Caki2 (cell line): ENCODE data around the gene RPIA. TPM values are rescaled to one million over a fixed set of nuclear protein-coding genes. Genes with fewer than 3 reads are reported as not detected.
"Not testable (repeated sequence)": the region's sequence is repeated elsewhere in the genome, so short reads cannot be mapped to it uniquely, and the experiment has no call there.

Experiments
- DNase-seq: peaks from one replicate; pipeline ENCODE4 v3.0.0-alpha.2; 2015; ENCODE audit warnings: low read depth
- in situ Hi-C: cut with HindIII; loops from 2 replicates; pipeline ENCODE4 v1.10.0; 2016; ENCODE audit warnings: low sequenced_read_pairs, low pct_unique_long_range_greater_than_20kb, mixed read lengths
- total RNA-seq: library from RNA; depleted of rRNA; stranded (reverse); fragments of >200 nt; shearing (Covaris generic); gene quantifications from 2 replicates; pipeline ENCODE4 v1.2.3, GENCODE V29; 2014; ENCODE audit warnings: low replicate concordance; rRNA removed

Gene RPIA
- 8.1 and 13.7 TPM in 2 replicates for total RNA-seq

- peak; percentile 97 for DNase-seq
- in situ Hi-C loops: no loop called here
Measured at GRCh38 chr2:88691339-88692183, at the start of gene RPIA. Gene RPIA (plus strand): TSS chr2:88691673. CDS start chr2:88691699, 26 bp downstream.

DNA sequence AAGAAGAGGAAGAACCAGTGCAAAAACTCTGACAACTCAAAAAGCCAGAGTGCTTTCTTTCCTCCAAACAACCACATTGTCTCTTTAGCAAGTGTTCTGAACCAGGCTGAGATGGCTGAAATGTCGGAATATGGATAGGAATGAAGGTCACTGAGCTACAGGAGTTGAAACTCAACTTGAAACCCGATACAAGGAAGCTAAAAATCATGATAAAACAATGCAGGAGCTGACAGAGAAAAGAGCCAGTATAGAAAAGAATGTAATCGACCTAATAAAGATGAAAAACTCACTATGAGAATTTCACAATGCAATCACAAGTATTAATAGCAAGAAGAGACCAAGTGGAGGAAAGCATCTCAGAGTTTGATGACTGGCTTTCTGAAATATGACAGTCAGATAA, 49.2 kb upstream of the RPIA start:
- DNase-seq: no peak
- in situ Hi-C loops: no loop called here

DNA sequence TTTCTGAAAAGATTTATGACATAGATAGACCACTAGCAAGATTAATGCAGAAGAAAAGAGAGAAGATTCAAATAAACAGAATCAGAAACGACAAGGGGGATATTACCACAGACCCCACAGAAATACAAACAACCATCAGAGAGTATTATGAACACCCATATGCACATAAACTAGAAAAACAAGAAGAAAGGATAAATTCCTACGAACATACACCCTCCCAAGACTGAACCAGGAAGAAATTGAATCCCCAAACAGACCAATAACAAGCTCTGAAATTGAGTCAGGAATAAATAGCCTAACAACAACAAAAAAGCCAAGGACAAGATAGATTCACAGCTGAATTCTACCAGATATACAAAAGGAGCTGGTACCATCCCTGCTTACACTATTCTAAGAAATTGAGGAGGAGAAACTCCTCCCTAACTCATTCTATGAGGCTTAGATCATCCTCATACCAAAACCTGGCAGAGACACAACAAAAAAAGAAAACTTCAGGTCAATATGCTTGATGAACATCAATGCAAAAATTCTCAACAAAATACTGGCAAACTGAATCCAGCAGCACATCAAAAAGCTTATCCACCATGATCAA, 46.1 kb upstream of the RPIA start:
- DNase-seq, in situ Hi-C loops: not testable (repeated sequence)

GRCh38 chr2:88651646-88652045, 39.8 kb upstream of the RPIA start:
- in situ Hi-C loops: loop anchor here (25.0 kb wide), 1 partner anchor 89 kb away; no protein-coding TSS in a partner anchor

GRCh38 chr2:88654714-88655113, 36.8 kb upstream of the RPIA start:
- DNase-seq: no peak
- in situ Hi-C loops: loop anchor here (25.0 kb wide), 1 partner anchor 92 kb away; no protein-coding TSS in a partner anchor

More at GRCh38 chr2:88651646-88652045, 39.8 kb upstream of the RPIA start:
- DNase-seq: no peak

DNA sequence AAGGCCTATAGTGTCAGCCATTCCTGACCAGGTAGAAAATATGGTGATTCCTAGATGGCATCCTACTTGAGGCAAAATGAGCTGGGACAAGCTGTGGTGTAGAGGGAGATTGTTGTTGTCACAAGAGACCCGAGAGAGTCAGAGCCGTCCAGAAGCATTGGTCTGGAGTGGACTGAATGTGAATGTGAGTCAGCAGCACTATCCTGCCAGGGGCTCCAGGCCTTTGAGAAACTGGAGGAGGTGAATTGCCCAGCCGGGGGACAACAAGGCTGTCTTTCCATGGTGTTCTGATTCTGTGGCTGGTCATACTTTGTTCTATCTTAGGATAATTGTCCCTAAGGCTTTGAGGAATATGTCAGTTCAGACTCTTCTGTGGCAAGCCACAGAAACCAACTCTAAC, 34.8 kb upstream of the RPIA start:
- in situ Hi-C loops: loop anchor here (25.0 kb wide), 1 partner anchor 94 kb away; no protein-coding TSS in a partner anchor
- no peak for DNase-seq

GRCh38 chr2:88657131-88657530, 34.3 kb upstream of the RPIA start:
- in situ Hi-C loops: loop anchor here (25.0 kb wide), 1 partner anchor 95 kb away; no protein-coding TSS in a partner anchor
- no peak for DNase-seq

GRCh38 chr2:88658326-88658725, 33.1 kb upstream of the RPIA start:
- no peak for DNase-seq
- in situ Hi-C loops: loop anchor here (25.0 kb wide), 1 partner anchor 96 kb away; no protein-coding TSS in a partner anchor

DNA sequence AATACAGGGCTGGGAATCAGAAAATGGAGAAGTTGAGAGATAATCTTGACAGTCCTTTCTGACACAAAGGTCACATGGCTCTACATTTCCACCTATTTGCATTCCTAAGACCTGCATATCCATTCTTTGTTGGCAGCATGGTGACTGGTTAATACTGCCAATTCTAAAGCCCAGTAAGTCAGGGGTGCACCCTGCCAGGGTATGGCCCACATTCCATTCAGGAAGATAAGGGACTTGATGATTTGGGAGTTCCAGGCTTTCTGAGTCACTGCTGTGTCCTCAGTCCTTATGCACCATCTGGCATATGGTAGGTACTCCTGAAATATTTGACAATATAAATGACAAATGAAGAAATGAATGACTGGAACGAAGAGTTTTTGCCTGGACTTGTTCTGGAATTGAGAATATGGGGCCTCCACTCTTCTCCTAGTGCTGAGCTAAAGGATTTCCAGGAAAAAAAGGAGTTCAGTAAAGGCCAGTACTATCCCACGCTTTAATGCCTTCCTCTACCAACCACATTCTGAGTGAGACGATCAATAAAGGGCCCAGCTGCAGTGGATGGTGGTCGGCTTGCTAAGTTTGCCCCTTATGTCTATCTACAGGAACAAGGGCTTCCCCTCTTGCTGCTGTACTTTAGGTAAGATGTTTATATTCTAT, 32.5 kb upstream of the RPIA start:
- no peak for DNase-seq
- in situ Hi-C loops: loop anchor here (25.0 kb wide), 1 partner anchor 97 kb away; no protein-coding TSS in a partner anchor

DNA sequence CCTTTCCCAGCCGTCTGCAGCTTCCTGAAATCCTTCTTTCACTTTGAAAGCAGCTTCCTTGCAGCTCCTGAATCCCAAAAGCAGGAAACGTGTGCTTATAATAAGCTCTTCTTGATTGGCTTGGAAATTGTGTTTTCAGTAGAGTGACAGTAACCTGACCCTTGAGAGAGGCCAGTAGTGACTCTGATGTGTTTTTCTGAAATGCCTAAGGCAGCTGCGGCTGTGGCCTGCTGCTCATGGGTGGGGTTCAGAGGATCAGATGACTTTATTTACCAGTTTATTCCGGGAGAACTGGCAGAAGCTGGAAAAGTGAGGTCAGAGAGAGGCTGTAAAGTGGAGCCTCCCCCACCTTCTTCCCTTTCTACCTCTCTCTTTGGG, 31.9 kb upstream of the RPIA start:
- in situ Hi-C loops: loop anchor here (25.0 kb wide), 1 partner anchor 97 kb away; no protein-coding TSS in a partner anchor

GRCh38 chr2:88660622-88661021, 30.9 kb upstream of the RPIA start:
- in situ Hi-C loops: loop anchor here (25.0 kb wide), 1 partner anchor 98 kb away; no protein-coding TSS in a partner anchor

More for the DNA sequence above, 31.9 kb upstream of the RPIA start:
- peak; percentile 41 for DNase-seq

DNA sequence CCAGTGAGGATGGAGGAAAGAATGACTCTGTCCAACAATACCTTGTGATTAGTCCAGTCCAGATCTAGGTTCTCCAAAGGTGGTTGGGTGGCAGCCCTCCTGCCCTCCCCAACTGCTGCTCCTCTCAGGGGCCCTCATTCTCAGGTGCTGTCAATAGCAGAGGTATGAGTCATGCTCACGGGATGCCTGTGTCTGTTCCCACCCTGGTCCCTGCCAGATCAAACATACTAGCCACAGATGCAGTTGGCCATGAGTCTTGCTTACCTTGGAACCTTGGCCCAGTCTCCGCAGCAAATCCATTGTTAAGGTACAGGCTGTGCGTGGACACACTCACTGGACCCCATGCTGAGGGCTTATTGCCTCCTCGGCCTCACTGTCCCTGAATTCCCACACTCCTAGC, 24.9 kb upstream of the RPIA start:
- in situ Hi-C loops: loop anchor here (25.0 kb wide), 1 partner anchor 104 kb away; no protein-coding TSS in a partner anchor
- no peak for DNase-seq

More at GRCh38 chr2:88660622-88661021, 30.9 kb upstream of the RPIA start:
- no peak for DNase-seq

DNA sequence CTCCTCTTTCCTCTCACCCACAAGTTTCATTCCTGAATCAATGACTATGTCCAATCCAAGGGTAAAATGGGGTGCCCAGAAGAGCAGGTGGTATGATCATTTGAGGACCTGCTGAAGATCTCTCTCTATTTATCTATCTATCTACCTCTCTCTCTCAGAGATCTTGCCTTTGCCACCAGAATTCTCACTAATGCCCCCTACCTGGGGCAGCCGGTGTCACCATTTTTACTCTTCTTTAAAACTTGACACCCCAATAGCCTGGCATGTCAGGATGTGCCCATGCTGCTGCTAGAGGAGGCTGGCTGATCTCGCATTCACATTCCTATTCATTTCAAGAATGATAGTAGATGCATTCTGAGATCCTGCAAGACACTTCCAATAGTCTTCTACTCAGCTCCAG, 24.3 kb upstream of the RPIA start:
- in situ Hi-C loops: loop anchor here (25.0 kb wide), 1 partner anchor 105 kb away; no protein-coding TSS in a partner anchor
- DNase-seq: no peak

- in situ Hi-C loops: loop anchor here (25.0 kb wide), 1 partner anchor 107 kb away; no protein-coding TSS in a partner anchor
- DNase-seq: no peak
Measured at GRCh38 chr2:88668862-88669261, 22.6 kb upstream of the RPIA start.

DNA sequence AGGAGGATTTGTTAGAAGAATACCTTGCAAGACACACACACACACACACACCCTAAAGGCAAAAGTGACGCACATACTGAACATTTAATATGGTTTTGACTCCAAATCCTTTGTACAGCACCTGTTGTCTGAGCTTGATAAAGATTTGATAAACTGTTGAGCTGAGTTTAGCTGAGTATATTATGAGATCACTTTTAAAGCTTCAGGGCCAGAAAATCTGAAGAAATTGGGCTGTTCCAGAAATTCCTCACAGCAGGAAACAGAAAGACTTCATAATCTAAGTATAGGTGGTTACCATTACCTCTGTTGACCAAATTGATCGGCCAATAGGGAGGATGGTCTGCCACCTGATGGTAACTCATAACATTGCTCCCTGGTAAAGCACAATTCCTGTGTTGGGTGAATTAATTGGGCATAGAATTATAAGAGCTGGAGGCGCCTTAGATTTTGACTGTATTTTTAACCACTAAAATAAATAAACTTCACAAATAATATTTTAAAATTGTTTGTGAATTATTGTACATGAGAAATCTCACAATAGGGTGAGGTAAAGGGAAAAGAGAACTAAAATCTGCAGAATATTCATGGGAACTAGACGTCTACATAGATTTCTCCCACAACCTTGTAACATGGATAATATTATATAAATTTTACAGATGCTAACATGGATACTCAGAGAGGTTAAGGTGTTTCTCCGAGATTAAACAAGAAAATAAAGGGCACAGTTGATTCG, 21.8 kb upstream of the RPIA start:
- in situ Hi-C loops: loop anchor here (25.0 kb wide), 1 partner anchor 107 kb away; no protein-coding TSS in a partner anchor
- DNase-seq: peak; percentile 3

DNA sequence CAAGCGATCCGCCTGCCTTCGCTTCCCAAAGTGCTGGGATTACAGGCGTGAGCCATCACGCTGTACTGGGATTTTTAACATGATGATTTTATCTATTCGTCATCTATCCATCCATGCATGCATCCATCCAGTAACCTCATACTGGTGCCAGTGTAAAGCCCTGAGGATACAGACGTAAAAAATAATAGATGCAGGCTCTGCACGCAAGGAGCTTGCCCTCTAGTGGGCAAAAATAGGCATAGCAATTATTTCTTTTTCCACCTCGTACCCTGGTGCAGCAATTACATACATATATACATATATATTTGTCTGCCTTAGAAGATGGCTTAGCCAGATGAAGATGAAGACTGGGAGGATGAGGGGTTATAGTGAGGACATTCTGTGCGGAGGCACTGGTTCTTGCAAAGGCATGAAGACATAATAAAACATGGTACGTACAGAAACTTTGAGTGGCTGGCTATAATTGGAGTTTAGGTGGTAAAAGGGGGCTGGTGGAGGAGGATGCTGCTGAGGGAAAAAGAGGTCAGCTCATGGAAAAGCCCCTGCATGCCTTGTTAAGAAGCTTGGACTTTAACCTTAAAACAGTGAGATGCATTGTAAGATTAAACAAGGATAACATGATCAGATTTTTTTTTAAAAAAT, 19.6 kb upstream of the RPIA start:
- DNase-seq: peak; percentile 61
- in situ Hi-C loops: loop anchor here (25.0 kb wide), 1 partner anchor 110 kb away; no protein-coding TSS in a partner anchor

GRCh38 chr2:88673363-88673762, 18.1 kb upstream of the RPIA start:
- no peak for DNase-seq
- in situ Hi-C loops: loop anchor here (25.0 kb wide), 1 partner anchor 111 kb away; no protein-coding TSS in a partner anchor
